DMS 273 (cell line): ENCODE data around the gene C3.
"Not testable (repeated sequence)": the region's sequence is repeated elsewhere in the genome, so short reads cannot be mapped to it uniquely, and the experiment has no call there.

Experiments
- DNase-seq: peaks from one replicate; lab custom pipeline; 2025; ENCODE audit not compliant: unreplicated experiment; lab: John Stamatoyannopoulos, UW

Gene C3

GRCh38 chr19:6693056-6693471 lies 27.4 kb downstream of the C3 start:
- no peak for DNase-seq

GRCh38 chr19:6692027-6692426 lies 28.4 kb downstream of the C3 start:
- no peak for DNase-seq

DNA sequence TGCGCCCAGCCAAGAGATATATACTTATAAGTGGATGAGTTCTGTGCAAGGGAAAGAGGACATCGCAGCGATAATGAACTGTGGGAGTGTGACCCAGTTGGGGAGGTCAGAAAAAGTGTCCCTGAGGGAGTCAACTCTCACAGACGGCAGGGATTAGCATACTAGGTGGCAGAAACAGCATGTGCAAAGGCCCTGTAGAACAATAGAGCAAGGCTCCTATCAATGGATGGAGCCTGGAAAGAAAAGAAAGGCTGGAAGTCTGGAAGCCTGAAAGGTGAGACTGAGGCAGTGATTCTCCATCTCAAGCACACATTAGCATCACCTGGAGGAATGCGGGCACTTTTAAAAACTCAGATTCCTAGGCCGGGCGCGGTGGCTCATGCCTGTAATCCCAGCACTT lies 29.1 kb downstream of the C3 start:
- no peak for DNase-seq

DNA sequence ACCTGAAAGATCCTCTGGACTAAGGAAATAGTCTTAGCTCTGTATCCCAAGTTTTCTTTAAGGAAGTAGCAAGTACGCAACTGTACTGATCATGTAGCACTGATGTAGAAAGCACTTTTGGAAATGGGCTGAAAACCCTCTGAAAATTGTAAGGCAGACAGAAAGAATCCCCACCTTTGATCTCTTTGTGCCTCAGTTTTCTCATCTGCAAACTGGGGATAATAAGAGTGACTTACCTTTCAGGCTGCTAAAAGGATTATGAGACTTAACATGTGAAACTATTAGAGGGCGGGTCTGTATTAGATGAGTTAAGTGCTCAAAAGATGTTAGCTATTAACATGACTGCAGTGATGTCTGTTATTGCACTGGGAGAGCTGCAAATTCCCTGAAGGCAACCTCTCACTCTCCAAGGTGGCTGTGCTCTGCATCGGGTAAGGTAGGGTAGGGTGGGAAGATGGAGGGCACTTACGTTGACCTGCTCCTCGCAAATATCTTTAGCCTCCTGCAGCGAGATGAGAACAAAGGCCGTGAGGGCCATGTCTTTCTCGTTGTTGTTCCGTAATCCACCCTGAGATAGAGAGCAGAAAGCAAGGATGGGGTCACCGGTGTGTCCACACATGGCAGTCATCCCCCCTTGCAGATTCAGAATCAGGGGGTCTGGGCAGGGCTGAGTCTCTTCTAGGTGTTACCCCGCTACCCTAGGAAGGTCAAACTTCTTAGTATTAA lies 30.1 kb downstream of the C3 start:
- DNase-seq, result no peak

- no peak for DNase-seq
Measured at GRCh38 chr19:6687114-6687513, 33.3 kb downstream of the C3 start.

DNA sequence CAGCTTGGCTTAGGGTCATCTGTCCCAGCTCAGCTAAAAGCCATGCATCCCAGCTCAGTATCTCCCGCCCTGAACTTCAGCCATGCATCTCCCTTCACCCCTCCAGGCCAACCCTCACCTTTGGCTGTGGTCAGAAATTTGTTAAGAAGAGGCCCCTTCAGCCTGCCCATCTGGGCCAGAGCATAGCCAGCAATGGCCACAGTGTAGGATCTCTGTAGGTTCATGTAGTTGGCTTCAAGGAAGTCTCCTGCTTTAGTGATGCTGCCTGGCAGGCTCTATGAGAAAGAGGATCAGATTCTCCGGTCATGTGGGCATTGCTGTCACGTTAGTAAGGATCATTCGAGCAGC lies 33.8 kb downstream of the C3 start:
- no peak for DNase-seq

DNA sequence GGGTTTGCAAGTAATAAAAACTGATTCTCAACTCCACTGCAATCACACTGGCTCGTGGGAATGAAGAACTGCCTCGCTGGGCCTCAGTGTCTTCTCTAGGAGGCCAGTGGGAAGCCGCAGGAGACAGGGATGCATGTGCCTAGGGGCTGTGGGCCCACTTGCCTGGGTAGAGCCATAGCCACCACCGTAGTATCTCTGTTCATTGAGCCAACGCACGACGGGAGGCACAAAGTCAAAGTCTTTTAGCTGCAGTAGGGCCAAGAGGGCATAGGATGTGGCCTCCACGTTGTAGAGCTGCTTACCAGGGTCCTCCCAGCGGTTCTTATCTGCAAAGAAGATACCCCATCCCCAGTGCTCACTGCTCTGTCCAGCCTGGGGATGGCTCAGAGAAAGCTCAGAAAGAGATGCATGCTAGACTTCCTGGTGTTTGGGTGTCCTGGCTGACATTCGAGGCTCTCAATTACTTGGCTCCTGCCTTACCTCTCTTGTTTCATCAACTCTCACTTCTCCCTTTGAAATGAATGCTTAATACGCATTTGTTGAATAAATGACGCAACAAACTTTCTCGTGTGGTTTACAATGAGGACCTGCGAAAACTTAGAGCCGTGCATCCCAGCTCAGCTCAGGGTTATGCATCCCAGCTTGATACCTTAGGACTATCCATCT lies 34.4 kb downstream of the C3 start:
- no peak for DNase-seq

DNA sequence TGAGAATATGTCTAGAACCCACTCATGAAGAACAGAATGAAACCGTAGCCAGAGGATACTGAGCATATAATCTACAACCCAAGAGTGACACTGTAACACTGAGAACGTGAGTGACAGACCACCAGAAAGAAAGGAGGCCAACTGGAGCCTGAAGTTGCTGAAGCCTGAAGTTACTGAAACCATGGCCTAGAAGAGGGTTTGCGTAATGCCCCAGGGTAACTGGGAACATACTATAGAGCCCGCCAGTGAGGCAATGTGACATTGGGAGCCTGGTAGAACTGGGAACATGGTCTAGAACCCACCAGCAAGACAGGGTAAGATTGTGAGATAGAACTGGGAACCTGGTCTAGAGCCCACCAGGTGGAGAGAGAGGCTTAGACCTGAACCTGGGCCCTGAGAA lies 35.0 kb downstream of the C3 start:
- DNase-seq, result no peak

DNA sequence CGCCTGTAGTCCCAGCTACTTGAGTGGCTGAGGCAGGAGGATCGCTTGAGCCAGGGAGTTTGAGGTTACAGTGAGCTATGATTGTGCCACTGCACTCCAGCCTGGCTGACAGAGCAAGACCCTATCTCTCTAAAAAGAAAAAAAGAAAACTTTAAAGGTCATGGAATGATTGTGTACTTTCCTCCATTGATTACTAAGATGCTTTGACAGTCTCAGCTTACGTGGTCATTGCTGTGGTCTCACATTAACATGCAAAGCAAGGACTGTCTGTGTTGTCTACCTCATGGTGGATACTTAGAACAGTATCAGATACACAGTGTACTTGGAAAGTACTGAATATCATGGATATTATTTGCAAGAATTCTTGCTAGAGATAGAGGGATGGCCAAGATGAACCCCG lies 36.5 kb downstream of the C3 start:
- no peak for DNase-seq

GRCh38 chr19:6682607-6683128 lies 37.8 kb downstream of the C3 start:
- no peak for DNase-seq

GRCh38 chr19:6680141-6680540 lies 40.3 kb downstream of the C3 start:
- DNase-seq, result no peak

- DNase-seq, result no peak
Measured at GRCh38 chr19:6679139-6679538, 41.3 kb downstream of the C3 start.

DNA sequence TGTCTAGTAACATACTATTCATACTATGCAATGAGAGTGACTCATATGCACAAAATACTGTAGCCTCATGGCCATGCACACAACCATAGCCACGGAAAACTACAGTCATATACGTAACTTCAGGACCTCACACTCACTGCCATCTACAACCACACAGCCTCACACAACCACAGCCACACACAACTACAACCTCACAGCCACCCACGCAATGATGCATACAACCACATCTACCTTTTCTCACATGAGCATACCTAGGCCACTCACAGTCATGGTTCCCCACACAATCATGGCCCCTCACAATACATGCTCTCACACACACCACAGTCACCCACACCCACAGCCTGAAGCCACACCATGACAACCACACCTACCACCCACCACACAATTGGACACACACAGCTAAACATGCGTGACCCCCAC lies 41.8 kb downstream of the C3 start:
- DNase-seq, result no peak

DNA sequence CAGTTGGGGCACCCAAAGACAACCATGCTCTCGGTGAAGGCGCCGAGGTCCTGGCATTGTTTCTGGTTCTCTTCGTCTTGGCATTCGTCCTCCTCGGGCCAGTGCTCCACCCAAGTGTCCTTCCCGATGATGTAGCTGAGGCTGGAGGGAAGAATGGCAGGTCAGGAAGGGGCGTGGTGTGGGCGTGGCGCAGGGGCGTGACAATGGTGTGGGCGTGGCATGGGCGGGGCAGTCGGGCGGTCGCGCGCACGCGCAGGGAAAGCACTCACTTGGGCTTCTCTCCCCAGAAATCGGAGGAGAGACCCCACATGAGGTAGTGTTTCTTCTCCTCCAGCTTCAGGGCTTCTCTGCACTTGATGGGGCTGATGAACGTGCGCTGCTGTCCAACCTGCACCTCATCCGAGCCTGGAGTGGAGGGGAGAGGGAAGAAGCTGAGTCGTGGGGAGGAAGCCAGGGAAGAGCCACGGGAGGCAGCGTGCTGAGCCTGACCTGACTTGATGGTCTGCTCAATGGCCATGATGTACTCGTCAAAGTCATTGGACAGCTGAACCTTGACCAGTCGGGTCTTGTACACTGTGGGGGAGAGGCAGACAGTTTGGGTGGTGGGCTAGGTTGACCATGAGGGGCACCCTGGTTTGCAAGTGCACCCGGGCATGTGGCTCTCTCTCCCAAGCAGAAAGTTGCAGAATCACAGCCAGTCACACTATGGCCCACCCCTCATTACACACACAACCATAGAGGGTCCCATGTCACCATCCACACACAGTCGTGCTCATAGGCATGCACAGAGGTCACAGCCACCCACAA lies 42.4 kb downstream of the C3 start:
- no peak for DNase-seq

- no peak for DNase-seq
Measured at GRCh38 chr19:6677495-6677882, 43.0 kb downstream of the C3 start.

DNA sequence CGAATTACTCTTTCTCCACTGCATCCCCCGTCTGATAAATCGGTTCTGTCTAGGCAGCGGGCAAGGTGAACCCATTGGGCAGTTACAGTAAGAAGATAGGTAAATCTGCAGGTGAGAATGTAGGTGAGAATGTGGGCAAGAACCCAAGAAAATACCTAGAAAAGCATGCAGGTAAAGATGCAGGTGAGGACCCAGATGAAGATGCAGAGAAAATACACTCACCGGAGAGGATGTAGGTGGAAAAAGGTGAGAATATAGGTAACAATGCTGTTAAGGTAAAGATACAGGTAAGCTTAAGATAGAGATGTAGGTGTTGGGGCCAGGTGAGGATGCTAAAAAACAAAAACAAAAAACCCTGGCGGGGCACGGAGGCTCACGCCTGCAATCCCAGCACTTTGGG lies 44.2 kb downstream of the C3 start:
- no peak for DNase-seq

GRCh38 chr19:6674868-6675305 lies 45.6 kb downstream of the C3 start:
- peak; percentile 18 for DNase-seq

- DNase-seq, result not testable (repeated sequence)
Measured at GRCh38 chr19:6674408-6674807, 46.0 kb downstream of the C3 start.

- no peak for DNase-seq
Measured at GRCh38 chr19:6672693-6673290, 47.7 kb downstream of the C3 start.

DNA sequence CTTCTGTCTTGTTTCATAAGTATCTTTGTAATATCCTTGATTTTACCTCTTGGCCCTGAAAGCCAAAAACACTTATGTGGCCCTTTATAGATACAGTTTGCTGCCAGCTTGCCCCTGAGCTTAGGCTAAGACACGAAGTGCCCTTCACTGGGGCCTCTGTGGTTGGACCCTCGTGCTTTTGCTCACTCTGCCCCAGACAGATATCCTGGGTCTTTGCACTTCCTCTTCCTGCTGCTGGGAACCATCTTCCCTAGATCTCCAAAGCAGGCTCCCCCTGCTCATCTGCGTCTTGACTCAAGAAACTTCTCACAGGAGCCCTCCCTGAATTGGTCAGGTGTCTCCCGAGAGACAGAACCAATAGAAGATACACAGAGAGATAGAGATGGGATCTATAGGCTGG lies 48.5 kb downstream of the C3 start:
- DNase-seq, result no peak

- no peak for DNase-seq
Measured at GRCh38 chr19:6668691-6669090, 51.8 kb downstream of the C3 start.
